IPS DF 19.7 (cell line): Measurements from ENCODE around the gene KRT39.
"Not testable (repeated sequence)": the region's sequence is repeated elsewhere in the genome, so short reads cannot be mapped to it uniquely, and the experiment has no call there.

ENCODE experiments used
- DNase-seq: peaks from one replicate; pipeline ENCODE4 v3.0.0-alpha.2; 2013; ENCODE audit warnings: low read depth, low spot score

KRT39 gene

GRCh38 chr17:40940266-40940665 lies 26.5 kb downstream of the KRT39 start:
- no peak for DNase-seq

- no peak for DNase-seq
Measured at GRCh38 chr17:40938981-40939380, 27.8 kb downstream of the KRT39 start.

- DNase-seq: no peak
Measured at GRCh38 chr17:40937384-40937819, 29.3 kb downstream of the KRT39 start, which contains the start of gene KRT23. Gene KRT23, minus strand, starts transcription at chr17:40937646. Its CDS starts 1,043 bp downstream, at chr17:40936603.

- no peak for DNase-seq
Measured at GRCh38 chr17:40936976-40937375, 29.8 kb downstream of the KRT39 start.

GRCh38 chr17:40936437-40936971 lies 30.2 kb downstream of the KRT39 start:
- DNase-seq: no peak

GRCh38 chr17:40935624-40936023 lies 31.1 kb downstream of the KRT39 start:
- DNase-seq: no peak

- no peak for DNase-seq
Measured at GRCh38 chr17:40932608-40933007, 34.1 kb downstream of the KRT39 start.

GRCh38 chr17:40931311-40931710 lies 35.4 kb downstream of the KRT39 start:
- DNase-seq: no peak

GRCh38 chr17:40926341-40926740 lies 40.4 kb downstream of the KRT39 start:
- no peak for DNase-seq

GRCh38 chr17:40922239-40922638 lies 44.5 kb downstream of the KRT39 start:
- DNase-seq: no peak

GRCh38 chr17:40921026-40921425 lies 45.7 kb downstream of the KRT39 start:
- DNase-seq: no peak

GRCh38 chr17:40917116-40917515 lies 49.6 kb downstream of the KRT39 start:
- not testable (repeated sequence) for DNase-seq

- DNase-seq: no peak
Measured at GRCh38 chr17:40916366-40916765, 50.4 kb downstream of the KRT39 start.

- DNase-seq: no peak
Measured at GRCh38 chr17:40915721-40916256, 51.0 kb downstream of the KRT39 start.

- DNase-seq: no peak
Measured at GRCh38 chr17:40915199-40915661, 51.5 kb downstream of the KRT39 start.

- DNase-seq: no peak
Measured at GRCh38 chr17:40914075-40914855, 52.5 kb downstream of the KRT39 start.

- DNase-seq: no peak
Measured at GRCh38 chr17:40912486-40913210, 54.1 kb downstream of the KRT39 start.

GRCh38 chr17:40910441-40910841 lies 56.3 kb downstream of the KRT39 start:
- DNase-seq: no peak

GRCh38 chr17:40909755-40910154 lies 57.0 kb downstream of the KRT39 start:
- no peak for DNase-seq

GRCh38 chr17:40909351-40909750 lies 57.4 kb downstream of the KRT39 start:
- peak; percentile 23 for DNase-seq
